PC-9 (cell line): Measurements from ENCODE around the gene NR1H4. TPM values are rescaled to one million over a fixed set of nuclear protein-coding genes. Genes with fewer than 3 reads are reported as not detected.

Source experiments
- BruUV-seq: library from RNA; stranded (reverse); fragments of 400-500 nt; replicated peaks from 2 replicates; lab custom pipeline; 2021; lab: Mats Ljungman, UMichigan
- CTCF ChIA-PET: fragments of 300-600 bp; sonication (Branson Sonifier 250); formaldehyde crosslinking; loops from one replicate; lab custom pipeline; 2022; ENCODE audit warnings: antibody characterized with exemption; lab: Charles Lee
- POLR2A ChIA-PET: fragments of 300-600 bp; sonication (Branson Sonifier 250); formaldehyde crosslinking; loops from one replicate; lab custom pipeline; 2022; ENCODE audit warnings: antibody characterized with exemption; ENCODE audit not compliant: unreplicated experiment; lab: Charles Lee
- DNase-seq, 2 experiments: peaks; one replicate each; pipeline versions ENCODE4 v3.0.0 to v3.0.0-alpha.2; 2015 to 2022; ENCODE audit warnings: mixed read lengths in 1 of 2
- H2AFZ ChIP-seq: fragments of 200-600 bp; sonication (generic); 2 replicates; pipeline ENCODE4 v1.8.1; 2017; ENCODE audit warnings: antibody characterized with exemption
- H3F3A ChIP-seq: fragments of 200-600 bp; sonication (generic); 2 replicates; pipeline ENCODE4 v1.8.1; 2017; ENCODE audit warnings: antibody characterized with exemption, mild to moderate bottlenecking, low read depth; ENCODE audit not compliant: insufficient read depth
- H3K27ac ChIP-seq: fragments of 200-600 bp; sonication (generic); 2 replicates; pipeline ENCODE4 v1.6.1; 2016; ENCODE audit warnings: mixed run types
- H3K27me3 ChIP-seq: fragments of 200-600 bp; sonication (generic); 2 replicates; pipeline ENCODE4 v1.6.1; 2016; ENCODE audit warnings: low read depth, mixed run types; ENCODE audit not compliant: insufficient read depth
- H3K36me3 ChIP-seq: fragments of 200-600 bp; sonication (generic); 2 replicates; pipeline ENCODE4 v1.6.1; 2016; ENCODE audit warnings: low read depth, mixed run types
- H3K4me1 ChIP-seq: fragments of 200-600 bp; sonication (generic); replicated peaks from 2 replicates; pipeline ENCODE4 v1.6.1; 2016; ENCODE audit warnings: mixed run types; ENCODE audit not compliant: insufficient read depth
- H3K4me2 ChIP-seq: fragments of 200-600 bp; sonication (generic); 2 replicates; pipeline ENCODE4 v1.6.1; 2017; ENCODE audit warnings: mixed run types
- H3K4me3 ChIP-seq: fragments of 200-600 bp; sonication (generic); 2 replicates; pipeline ENCODE4 v1.6.1; 2016; ENCODE audit warnings: mixed run types
- H3K79me2 ChIP-seq: fragments of 200-600 bp; sonication (generic); 2 replicates; pipeline ENCODE4 v1.6.1; 2017; ENCODE audit warnings: low read depth, mixed run types
- H3K9me2 ChIP-seq: fragments of 200-600 bp; sonication (generic); 2 replicates; pipeline ENCODE4 v1.8.1; 2017; ENCODE audit warnings: mild to moderate bottlenecking; ENCODE audit not compliant: insufficient read depth
- H3K9me3 ChIP-seq: fragments of 200-600 bp; sonication (generic); 2 replicates; pipeline ENCODE4 v1.8.1; 2016; ENCODE audit warnings: low read depth; ENCODE audit not compliant: insufficient read depth
- H4K20me1 ChIP-seq: fragments of 200-600 bp; sonication (generic); 2 replicates; pipeline ENCODE4 v1.8.1; 2017; ENCODE audit not compliant: insufficient read depth
- EZH2 ChIP-seq: fragments of 200-600 bp; sonication (generic); IDR thresholded peaks from 2 replicates; pipeline ENCODE4 v1.8.0; 2017; ENCODE audit warnings: antibody characterized with exemption, low read depth
- intact Hi-C: fragments of 100-400 bp; cut with micrococcal nuclease; formaldehyde crosslinking; loops from one replicate; pipeline ENCODE4 v1.10.0; 2022; ENCODE audit not compliant: unreplicated experiment
- total RNA-seq: library from RNA; stranded (reverse); gene quantifications from 2 replicates; pipeline ENCODE4 v1.2.3, GENCODE V29; 2021
- TF ChIP-seq, protein P1 (sequence below): fragments of 200-600 bp; sonication (generic); conservative IDR thresholded peaks from 2 replicates; pipeline ENCODE4 v1.6.1; 2017; ENCODE audit warnings: mixed run types, antibody characterized with exemption, mild to moderate bottlenecking, moderate library complexity

Gene NR1H4
- total RNA-seq, 1 experiment from 2014 or later: not detected

DNA sequence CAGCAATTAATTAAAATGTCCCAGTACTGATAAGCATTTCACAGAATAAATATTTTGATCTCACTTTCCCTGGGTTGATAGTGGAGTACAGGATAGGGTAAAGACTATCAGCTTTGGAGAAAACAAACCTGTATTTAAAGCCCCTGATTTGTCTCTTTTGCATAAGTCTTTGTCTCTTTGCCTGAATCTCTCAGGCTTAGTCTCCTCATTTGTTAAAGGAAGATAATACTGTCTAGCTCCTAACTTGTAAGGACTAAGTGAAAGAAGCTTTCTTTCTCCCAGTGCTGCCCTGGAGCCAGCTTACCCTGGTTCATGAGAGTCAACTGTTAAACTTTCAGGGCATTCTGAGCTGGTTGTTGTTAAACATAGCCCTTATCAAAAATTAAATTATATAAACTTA is 5.5 kb upstream of the NR1H4 start:
- no peaks in the 10 kb centered on the region for H3F3A ChIP-seq
- no peaks in the 10 kb centered on the region for H3K4me1 ChIP-seq
- H2AFZ ChIP-seq: no peak overlapping the region
- no peak overlapping the region for H3K4me3 ChIP-seq
- TF ChIP-seq, protein P1, sequence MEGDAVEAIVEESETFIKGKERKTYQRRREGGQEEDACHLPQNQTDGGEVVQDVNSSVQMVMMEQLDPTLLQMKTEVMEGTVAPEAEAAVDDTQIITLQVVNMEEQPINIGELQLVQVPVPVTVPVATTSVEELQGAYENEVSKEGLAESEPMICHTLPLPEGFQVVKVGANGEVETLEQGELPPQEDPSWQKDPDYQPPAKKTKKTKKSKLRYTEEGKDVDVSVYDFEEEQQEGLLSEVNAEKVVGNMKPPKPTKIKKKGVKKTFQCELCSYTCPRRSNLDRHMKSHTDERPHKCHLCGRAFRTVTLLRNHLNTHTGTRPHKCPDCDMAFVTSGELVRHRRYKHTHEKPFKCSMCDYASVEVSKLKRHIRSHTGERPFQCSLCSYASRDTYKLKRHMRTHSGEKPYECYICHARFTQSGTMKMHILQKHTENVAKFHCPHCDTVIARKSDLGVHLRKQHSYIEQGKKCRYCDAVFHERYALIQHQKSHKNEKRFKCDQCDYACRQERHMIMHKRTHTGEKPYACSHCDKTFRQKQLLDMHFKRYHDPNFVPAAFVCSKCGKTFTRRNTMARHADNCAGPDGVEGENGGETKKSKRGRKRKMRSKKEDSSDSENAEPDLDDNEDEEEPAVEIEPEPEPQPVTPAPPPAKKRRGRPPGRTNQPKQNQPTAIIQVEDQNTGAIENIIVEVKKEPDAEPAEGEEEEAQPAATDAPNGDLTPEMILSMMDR: no peak
- TF ChIP-seq EZH2: no peak
- no peaks in the 10 kb centered on the region for H3K79me2 ChIP-seq
- intact Hi-C loops: no loop called here
- no peaks in the 10 kb centered on the region for H3K9me3 ChIP-seq
- DNase-seq: no peak
- H3K9me2 ChIP-seq: 0 out of 2 replicates have a peak, but pooled peaks cover 4% of the 10 kb centered on the region
- H3K27me3 ChIP-seq: peaks cover 25% of the 10 kb centered on the region
- no peak overlapping the region for H3K4me2 ChIP-seq
- BruUV-seq: no TSS peak
- no peak overlapping the region for H3K27ac ChIP-seq
- POLR2A ChIA-PET: no interaction called here
- no peaks in the 10 kb centered on the region for H4K20me1 ChIP-seq
- CTCF ChIA-PET: no interaction called here
- H3K36me3 ChIP-seq: no peaks in the 10 kb centered on the region

DNA sequence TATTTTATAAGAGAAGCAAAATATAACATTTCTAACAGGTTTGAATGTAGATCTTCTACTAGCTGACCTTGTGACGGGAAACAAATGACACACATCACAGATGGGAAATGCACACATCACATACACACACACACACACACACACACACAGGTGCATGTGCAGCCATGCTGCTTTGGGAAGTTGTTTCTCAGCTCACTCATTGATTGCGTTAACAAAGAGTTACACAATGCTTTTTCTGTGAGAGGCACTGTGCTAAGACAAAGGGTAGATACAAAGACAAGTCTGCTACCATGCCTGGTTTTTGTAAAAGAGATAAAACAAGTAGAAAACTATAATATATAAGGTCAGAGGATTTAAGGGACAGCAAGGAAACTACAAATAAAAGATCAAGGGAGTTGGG is 1.3 kb upstream of the NR1H4 start:
- no peaks in the 10 kb centered on the region for H3K79me2 ChIP-seq
- H3K4me1 ChIP-seq: no peaks in the 10 kb centered on the region
- H3K4me2 ChIP-seq: no peak overlapping the region
- intact Hi-C loops: no loop called here
- H4K20me1 ChIP-seq: no peaks in the 10 kb centered on the region
- H3K27ac ChIP-seq: no peak overlapping the region
- H2AFZ ChIP-seq: no peak overlapping the region
- BruUV-seq: no TSS peak
- no peak for DNase-seq
- H3K4me3 ChIP-seq: no peak overlapping the region
- H3K27me3 ChIP-seq: peaks cover 60% of the 10 kb centered on the region
- no peaks in the 10 kb centered on the region for H3K36me3 ChIP-seq
- ChIA-PET CTCF (no interaction called here), POLR2A (no interaction called here)
- H3F3A ChIP-seq: no peaks in the 10 kb centered on the region
- H3K9me2 ChIP-seq: no peaks in the 10 kb centered on the region
- H3K9me3 ChIP-seq: no peaks in the 10 kb centered on the region
- no peak for TF ChIP-seq EZH2
- TF ChIP-seq, protein P1: no peak

DNA sequence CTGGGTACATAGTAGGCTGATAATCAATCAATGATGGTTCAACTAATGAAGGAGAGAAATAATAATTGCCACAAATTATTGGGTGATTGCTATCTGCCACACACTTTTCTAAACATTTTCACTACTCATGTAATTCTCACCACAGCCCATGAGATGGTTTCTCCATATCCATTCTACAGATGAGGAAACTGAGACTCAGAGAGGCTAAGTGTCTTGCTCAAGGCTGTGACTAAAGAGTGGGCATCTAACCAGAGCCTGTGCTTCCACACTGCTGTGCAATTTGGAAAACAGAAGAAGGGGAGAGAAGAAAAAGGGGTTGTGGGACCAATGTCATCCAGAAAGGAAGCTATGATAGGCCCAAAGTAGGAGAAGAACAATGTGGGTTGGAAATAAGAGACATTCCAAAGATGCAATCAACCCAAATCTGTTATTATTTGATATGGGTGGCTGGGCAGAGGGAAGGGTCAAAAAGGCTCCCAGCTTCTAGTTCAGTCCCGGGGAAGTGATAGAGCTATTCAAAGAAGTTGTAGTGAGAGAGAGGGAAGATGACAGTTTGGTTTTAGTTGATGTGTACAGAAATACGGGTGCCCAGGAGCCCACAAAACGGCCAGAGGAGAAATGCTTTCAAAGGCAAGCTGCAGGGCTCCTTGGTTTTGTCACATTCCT is 483 bp upstream of the NR1H4 start:
- H3F3A ChIP-seq: no peaks in the 10 kb centered on the region
- ChIA-PET CTCF (no interaction called here), POLR2A (no interaction called here)
- H4K20me1 ChIP-seq: no peaks in the 10 kb centered on the region
- intact Hi-C loops: no loop called here
- H3K4me1 ChIP-seq: no peaks in the 10 kb centered on the region
- no peak overlapping the region for H3K4me3 ChIP-seq
- no peak overlapping the region for H2AFZ ChIP-seq
- no TSS peak for BruUV-seq
- no peaks in the 10 kb centered on the region for H3K9me2 ChIP-seq
- no peak overlapping the region for H3K27ac ChIP-seq
- no peak for DNase-seq
- H3K36me3 ChIP-seq: no peaks in the 10 kb centered on the region
- no peak overlapping the region for H3K4me2 ChIP-seq
- no peak for TF ChIP-seq EZH2
- TF ChIP-seq, protein P1: no peak
- H3K27me3 ChIP-seq: peaks cover 60% of the 10 kb centered on the region
- H3K9me3 ChIP-seq: no peaks in the 10 kb centered on the region
- no peaks in the 10 kb centered on the region for H3K79me2 ChIP-seq
